T-helper 1 cell treated with Interleukin-12 subunit alpha and Interleukin-12 subunit beta and Interleukin-4 antibody, amounts not matched to agents 30 ng/mL and 1 ng/mL, for 36 hours (primary cell): ENCODE results near the gene CD46. TPM values are rescaled to one million over a fixed set of nuclear protein-coding genes. Genes with fewer than 3 reads are reported as not detected.
"Not testable (repeated sequence)": the region's sequence is repeated elsewhere in the genome, so short reads cannot be mapped to it uniquely, and the experiment has no call there.

Source experiments
- intact Hi-C: fragments of 100-400 bp; cut with micrococcal nuclease; formaldehyde crosslinking; loops from one replicate; pipeline ENCODE4 v1.15.1; 2024
- total RNA-seq: library from RNA; stranded (reverse); gene quantifications from 2 replicates; pipeline ENCODE4 v1.2.3, GENCODE V29; 2022

Gene CD46
- total RNA-seq, 1 donor from 2014 or later = 114 TPM

DNA sequence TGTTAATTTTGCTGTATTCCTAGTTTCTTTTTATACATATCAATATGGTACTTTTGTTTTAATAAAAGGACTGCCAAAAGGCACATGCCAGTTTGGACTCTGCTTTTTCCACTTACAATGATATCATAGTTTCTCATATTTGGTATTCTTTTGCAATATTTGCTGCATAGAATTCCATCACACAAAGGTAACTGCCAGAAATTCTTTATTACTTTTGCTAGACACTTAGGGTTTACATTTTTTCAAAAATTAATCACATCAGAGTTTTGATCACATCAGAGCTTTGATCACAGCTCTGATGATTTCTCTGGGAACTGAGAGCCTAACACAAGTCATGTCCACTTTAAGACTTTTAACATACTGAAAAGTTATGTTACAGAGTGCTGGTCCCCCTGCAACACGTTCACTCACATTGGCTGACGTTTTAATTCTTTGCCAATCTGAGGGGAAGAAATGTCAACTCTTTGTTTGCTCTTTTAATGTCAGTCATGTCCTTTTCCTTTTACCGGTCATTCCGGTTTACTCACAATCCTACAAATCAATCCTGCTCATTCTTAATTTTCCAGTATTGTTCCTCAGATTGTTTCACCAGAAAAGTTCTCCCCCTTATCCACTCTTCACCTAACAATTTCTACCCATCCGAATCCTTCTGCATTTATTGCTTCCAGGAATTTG, 1.1 kb upstream of the CD46 start:
- intact Hi-C loops = loop anchor here (1.0 to 5.0 kb wide), 6 partner anchors 76 to 698 kb away; partner anchors contain the start of genes PFKFB2 and YOD1

DNA sequence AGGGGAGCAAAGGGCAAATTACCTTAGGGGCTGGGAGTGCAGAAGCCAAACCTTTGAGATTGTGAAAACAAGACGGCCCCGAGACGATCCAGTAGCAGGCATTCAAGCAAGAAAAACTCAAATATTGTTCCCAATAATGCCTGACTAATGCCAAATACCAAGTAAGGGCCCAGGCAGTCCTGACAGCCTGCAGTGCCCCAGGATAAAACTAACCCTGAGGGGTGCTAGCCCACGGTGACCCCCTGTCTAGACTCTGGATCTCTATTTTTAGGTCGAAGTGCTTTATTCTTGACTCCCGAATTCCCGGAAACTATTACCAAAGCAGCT, 428 bp upstream of the CD46 start:
- intact Hi-C loops = loop anchor here (1.0 to 5.0 kb wide), 6 partner anchors 75 to 699 kb away; partner anchors contain the start of genes PFKFB2 and YOD1

GRCh38 chr1:207752456-207752998, 673 bp downstream of the CD46 start:
- intact Hi-C loops = loop anchor here (2.0 to 5.0 kb wide), 3 partner anchors 44 to 700 kb away; partner anchors contain the start of genes PFKFB2 and YOD1

- intact Hi-C loops = loop anchor here (1.0 to 5.0 kb wide), 4 partner anchors 30 to 701 kb away; partner anchors contain the start of genes PFKFB2 and YOD1
Observed at GRCh38 chr1:207753611-207754010, 1.8 kb downstream of the CD46 start.

DNA sequence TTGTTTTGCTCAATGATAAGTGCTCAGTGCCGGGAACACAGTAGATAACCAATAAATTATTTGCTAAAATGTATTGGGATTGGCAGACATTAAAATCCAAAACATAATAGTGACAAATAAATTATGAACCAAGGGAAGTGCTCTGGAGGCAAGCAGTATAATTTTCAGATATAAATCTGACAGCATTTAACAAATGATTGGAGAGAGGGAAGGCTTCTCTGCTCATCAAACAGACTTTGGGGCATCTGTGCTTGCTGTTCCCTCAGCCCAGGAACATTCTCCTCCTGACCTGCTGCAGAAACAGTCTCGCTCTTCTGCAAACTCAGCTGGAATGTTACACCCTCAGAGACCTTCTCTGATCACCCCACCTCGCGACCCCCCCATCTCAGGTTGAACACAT, 2.2 kb downstream of the CD46 start:
- intact Hi-C loops = loop anchor here (1.0 to 5.0 kb wide), 2 partner anchors 29 to 702 kb away; partner anchors contain the start of genes PFKFB2 and YOD1

GRCh38 chr1:207754974-207755700, 3.3 kb downstream of the CD46 start:
- intact Hi-C loops = loop anchor here (1.0 to 5.0 kb wide), 2 partner anchors 28 to 703 kb away; partner anchors contain the start of genes PFKFB2 and YOD1

GRCh38 chr1:207755846-207756693, 4.2 kb downstream of the CD46 start:
- intact Hi-C loops = no loop called here

DNA sequence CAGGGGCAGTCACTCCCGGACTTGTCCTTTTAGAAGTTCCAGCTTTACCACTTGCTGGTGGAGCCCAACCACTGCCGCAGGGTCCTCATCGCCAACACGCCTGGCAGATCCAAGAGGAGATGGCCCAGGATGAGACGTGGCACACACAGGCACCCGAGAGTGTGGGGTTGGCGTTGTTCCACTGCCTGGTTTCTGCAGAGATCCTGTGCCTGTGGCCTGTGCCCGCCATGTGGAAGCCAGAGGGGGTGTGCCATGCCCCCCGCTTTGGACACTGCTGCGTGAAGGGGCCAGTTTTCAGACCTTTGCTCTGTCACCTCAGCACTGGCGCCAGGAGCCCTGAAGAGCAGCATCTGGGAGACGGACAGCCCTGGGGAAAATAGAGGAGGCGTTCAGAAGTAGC, 10.8 kb downstream of the CD46 start:
- intact Hi-C loops = no loop called here

GRCh38 chr1:207763091-207763490, 11.2 kb downstream of the CD46 start:
- intact Hi-C loops = no loop called here

- intact Hi-C loops = no loop called here
Observed at GRCh38 chr1:207763972-207764371, 12.1 kb downstream of the CD46 start.

- intact Hi-C loops = no loop called here
Observed at GRCh38 chr1:207766569-207766968, 14.7 kb downstream of the CD46 start.

GRCh38 chr1:207770514-207770913, 18.7 kb downstream of the CD46 start:
- intact Hi-C loops = not testable (repeated sequence)

- intact Hi-C loops = not testable (repeated sequence)
Observed at GRCh38 chr1:207776045-207776444, 24.2 kb downstream of the CD46 start.

DNA sequence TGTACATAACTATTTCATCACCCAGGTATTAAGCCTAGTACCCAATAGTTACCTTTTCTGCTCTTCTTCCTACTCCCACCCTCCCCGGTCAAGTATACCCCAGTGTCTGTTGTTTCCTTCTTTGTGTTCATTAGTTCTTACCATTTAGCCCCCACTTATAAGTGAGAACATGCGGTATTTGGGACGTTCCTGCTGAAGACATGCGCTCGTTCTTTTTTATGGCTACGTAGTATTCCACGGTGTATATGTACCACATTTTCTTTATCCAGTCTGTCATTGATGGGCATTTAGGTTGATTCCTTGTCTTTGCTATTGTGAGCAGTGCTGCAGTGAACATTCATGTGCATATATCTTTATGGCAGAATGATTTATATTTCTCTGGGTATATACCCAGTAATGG, 25.6 kb downstream of the CD46 start:
- intact Hi-C loops = not testable (repeated sequence)

GRCh38 chr1:207779008-207779407, 27.2 kb downstream of the CD46 start:
- intact Hi-C loops = no loop called here

DNA sequence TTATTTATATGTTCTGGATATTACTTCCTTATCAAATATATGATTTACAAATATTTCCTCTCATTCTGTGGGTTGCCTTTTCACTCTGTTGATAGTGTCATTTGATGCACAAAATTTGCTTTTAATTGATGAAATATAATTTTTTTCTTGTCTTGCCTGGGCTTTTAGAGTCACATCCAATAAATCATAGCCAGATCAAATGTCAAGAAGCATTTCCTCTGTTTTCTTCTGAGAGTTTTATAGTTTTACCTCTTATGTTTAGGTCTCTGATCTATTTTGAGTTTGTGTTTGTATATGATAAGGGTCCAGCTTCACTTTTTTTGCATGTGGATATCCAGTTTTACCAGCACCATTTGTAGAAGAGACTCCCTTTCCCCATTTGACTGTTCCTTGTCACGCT, 29.5 kb downstream of the CD46 start:
- intact Hi-C loops = no loop called here

DNA sequence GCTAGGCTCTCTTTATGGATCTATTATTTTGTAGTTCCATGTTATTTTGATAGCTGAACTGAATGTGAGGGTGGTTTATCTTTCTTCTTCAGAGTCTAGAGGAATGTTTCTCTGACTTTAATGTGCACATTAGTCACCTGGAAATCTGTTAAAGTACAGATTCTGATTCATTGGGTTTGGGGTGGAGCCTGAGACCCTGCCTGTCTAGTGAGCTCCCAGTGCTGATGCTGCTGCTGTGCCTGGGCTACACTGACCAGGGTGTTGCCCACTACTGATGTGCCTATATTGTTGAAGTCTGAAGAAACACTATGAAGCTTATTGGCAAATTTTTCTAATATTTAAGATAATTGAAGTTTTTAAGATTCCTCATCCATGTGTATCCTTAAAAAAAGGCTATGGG, 35.9 kb downstream of the CD46 start:
- intact Hi-C loops = no loop called here

DNA sequence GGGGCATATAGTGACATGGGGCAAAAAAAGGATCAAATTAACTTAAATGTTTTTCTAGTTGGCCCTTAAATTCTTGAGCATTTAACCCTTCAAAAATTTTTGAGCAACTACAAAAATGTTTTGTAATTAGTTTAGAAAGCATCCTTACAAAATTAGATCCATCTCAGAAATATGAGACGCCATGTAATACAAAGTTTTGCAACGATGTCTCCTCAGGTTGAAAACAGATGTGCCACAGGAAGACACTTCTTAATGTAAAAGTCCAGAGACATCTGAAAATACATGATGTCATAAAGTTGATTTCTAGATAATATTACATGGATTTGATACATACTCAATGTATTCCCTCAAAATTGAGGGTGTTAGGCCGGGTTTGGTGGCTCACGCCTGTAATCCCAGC, 37.5 kb downstream of the CD46 start:
- intact Hi-C loops = no loop called here

DNA sequence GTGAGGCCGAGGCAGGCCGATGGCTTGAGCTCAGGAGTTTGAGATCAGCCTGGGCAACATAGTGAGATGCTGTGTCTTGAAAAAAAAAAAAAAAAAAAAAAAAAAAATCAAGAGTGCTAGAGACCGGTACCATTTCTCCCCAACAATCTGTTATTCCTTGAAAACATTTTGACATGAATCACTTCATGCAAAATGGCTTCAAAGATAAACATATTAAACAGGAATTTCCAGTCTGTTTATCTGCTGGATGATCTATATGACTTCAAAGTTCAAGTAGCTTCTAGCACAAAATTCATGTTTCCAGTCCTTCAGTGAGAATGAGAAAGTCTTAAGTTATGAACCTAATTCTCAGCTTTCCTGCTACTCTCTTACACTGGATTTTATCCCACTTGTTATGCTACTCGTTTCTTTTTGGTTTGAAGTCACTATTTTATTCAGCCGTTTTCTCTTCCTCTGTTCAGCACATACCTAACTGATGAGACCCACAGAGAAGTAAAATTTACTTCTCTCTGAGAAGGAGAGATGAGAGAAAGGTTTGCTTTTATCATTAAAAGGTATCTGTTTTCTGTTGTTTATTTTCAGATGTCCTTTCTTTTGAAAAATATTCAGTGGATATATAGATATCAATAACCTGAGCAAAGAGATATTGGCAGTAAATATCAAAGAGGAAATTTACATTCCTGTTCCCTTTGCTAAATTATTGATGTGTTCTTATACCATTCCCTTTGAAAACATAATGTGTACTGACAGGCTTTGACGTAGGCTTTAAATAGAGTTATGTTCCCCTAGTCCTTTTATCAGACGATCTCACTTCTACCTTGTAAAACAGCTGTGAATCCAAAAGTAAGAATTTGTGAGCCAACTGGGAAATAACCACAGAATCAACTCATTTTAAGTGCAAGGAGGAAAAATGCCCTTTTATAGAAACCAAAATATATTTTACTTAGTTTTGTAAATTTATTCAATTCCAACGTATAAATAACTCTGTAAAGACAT, 38.2 kb downstream of the CD46 start:
- intact Hi-C loops = no loop called here

- intact Hi-C loops = no loop called here
Observed at GRCh38 chr1:207791290-207791689, 39.4 kb downstream of the CD46 start.
